H9 (cell line): Measurements from ENCODE around the gene TAGLN2. TPM values are rescaled to one million over a fixed set of nuclear protein-coding genes. Genes with fewer than 3 reads are reported as not detected.

Source experiments
- DNase-seq: peaks from one replicate; pipeline ENCODE4 v3.0.0-alpha.2; 2017
- H2AFZ ChIP-seq: one replicate; pipeline ENCODE4 v1.6.1; 2013; ENCODE audit warnings: mild to moderate bottlenecking, low read length, control low read depth, moderate library complexity
- H2AK5ac ChIP-seq: 2 replicates; pipeline ENCODE4 v1.6.1; 2013; ENCODE audit warnings: low read length, control low read depth, mixed read lengths; ENCODE audit not compliant: insufficient read length
- H2BK120ac ChIP-seq: one replicate; pipeline ENCODE4 v1.6.1; 2013; ENCODE audit warnings: low read depth, mild to moderate bottlenecking, low read length, control low read depth, inconsistent platforms; ENCODE audit not compliant: poor library complexity, severe bottlenecking
- H2BK12ac ChIP-seq: 2 replicates; pipeline ENCODE4 v1.6.1; 2013; ENCODE audit warnings: low read length, control low read depth, mixed read lengths, low read depth; ENCODE audit not compliant: insufficient read length
- H2BK15ac ChIP-seq: 2 replicates; pipeline ENCODE4 v1.6.1; 2013; ENCODE audit warnings: low read depth, low read length, control low read depth
- H2BK20ac ChIP-seq: one replicate; pipeline ENCODE4 v1.6.1; 2013; ENCODE audit warnings: low read depth, mild to moderate bottlenecking, low read length, control low read depth, inconsistent platforms; ENCODE audit not compliant: poor library complexity, severe bottlenecking
- H2BK5ac ChIP-seq: 2 replicates; pipeline ENCODE4 v1.6.1; 2013; ENCODE audit warnings: low read length, control low read depth, mixed read lengths; ENCODE audit not compliant: insufficient read length
- H3K14ac ChIP-seq: 2 replicates; pipeline ENCODE4 v1.6.1; 2013; ENCODE audit warnings: low read length, control low read depth; ENCODE audit not compliant: insufficient read depth
- H3K18ac ChIP-seq: 2 replicates; pipeline ENCODE4 v1.6.1; 2013; ENCODE audit warnings: low read depth, mild to moderate bottlenecking, mixed read lengths, low read length, control low read depth; ENCODE audit not compliant: insufficient read length
- H3K23ac ChIP-seq: 2 replicates; pipeline ENCODE4 v1.6.1; 2013; ENCODE audit warnings: low read length, control low read depth, mixed read lengths, low read depth; ENCODE audit not compliant: insufficient read length
- H3K23me2 ChIP-seq: 2 replicates; pipeline ENCODE4 v1.6.1; 2013; ENCODE audit warnings: low read depth, mild to moderate bottlenecking, mixed read lengths, low read length, control low read depth; ENCODE audit not compliant: insufficient read length, poor library complexity, severe bottlenecking
- H3K27ac ChIP-seq: 2 replicates; pipeline ENCODE4 v1.5.1; 2013; ENCODE audit warnings: low read length, control low read depth, mixed read lengths, low read depth; ENCODE audit not compliant: insufficient read length
- H3K27me3 ChIP-seq: 2 replicates; pipeline ENCODE4 v1.6.1; 2013; ENCODE audit warnings: low read length, control low read depth, inconsistent platforms; ENCODE audit not compliant: insufficient read depth
- H3K4ac ChIP-seq: 2 replicates; pipeline ENCODE4 v1.6.1; 2013; ENCODE audit warnings: low read depth, mild to moderate bottlenecking, control low read depth, inconsistent platforms, low read length, moderate library complexity
- H3K4me1 ChIP-seq: 2 replicates; pipeline ENCODE4 v1.6.1; 2013; ENCODE audit warnings: low read length, control low read depth, inconsistent platforms; ENCODE audit not compliant: insufficient read depth
- H3K4me2 ChIP-seq: 2 replicates; pipeline ENCODE4 v1.6.1; 2013; ENCODE audit warnings: low read length, control low read depth, mixed read lengths; ENCODE audit not compliant: insufficient read length, insufficient read depth
- H3K56ac ChIP-seq: 2 replicates; pipeline ENCODE4 v1.6.1; 2013; ENCODE audit warnings: low read depth, mild to moderate bottlenecking, mixed read lengths, low read length, control low read depth; ENCODE audit not compliant: insufficient read length
- H3K79me1 ChIP-seq: 2 replicates; pipeline ENCODE4 v1.6.1; 2013; ENCODE audit warnings: low read depth, mild to moderate bottlenecking, moderate library complexity, low read length, control low read depth, inconsistent platforms; ENCODE audit not compliant: insufficient read depth, poor library complexity, severe bottlenecking
- H3K79me2 ChIP-seq: 2 replicates; pipeline ENCODE4 v1.6.1; 2013; ENCODE audit warnings: low read length, control low read depth, inconsistent platforms; ENCODE audit not compliant: insufficient read depth
- H3K9ac ChIP-seq: 2 replicates; pipeline ENCODE4 v1.6.1; 2013; ENCODE audit warnings: low read length, control low read depth, mixed read lengths; ENCODE audit not compliant: insufficient read length; ENCODE audit errors: extremely low read depth
- H3K9me3 ChIP-seq: one replicate; pipeline ENCODE4 v1.6.1; 2013; ENCODE audit warnings: low read depth, low read length, inconsistent platforms; ENCODE audit not compliant: control insufficient read depth
- H3T11ph ChIP-seq: one replicate; pipeline ENCODE4 v1.6.1; 2013; ENCODE audit warnings: mild to moderate bottlenecking, low read length, control low read depth, inconsistent platforms
- H4K20me1 ChIP-seq: one replicate; pipeline ENCODE4 v1.6.1; 2013; ENCODE audit not compliant: control insufficient read depth, insufficient read length, insufficient read depth
- H4K5ac ChIP-seq: 2 replicates; pipeline ENCODE4 v1.6.1; 2013; ENCODE audit warnings: low read depth, mild to moderate bottlenecking, mixed read lengths, low read length, control low read depth; ENCODE audit not compliant: insufficient read length
- H4K8ac ChIP-seq: replicated peaks from 2 replicates; pipeline ENCODE4 v1.6.1; 2013; ENCODE audit warnings: low read length, control low read depth, mixed read lengths, low read depth; ENCODE audit not compliant: insufficient read length
- H4K91ac ChIP-seq: 2 replicates; pipeline ENCODE4 v1.6.1; 2013; ENCODE audit warnings: low read depth, mild to moderate bottlenecking, moderate library complexity, mixed read lengths, low read length, control low read depth; ENCODE audit not compliant: insufficient read length
- H3K27ac Mint-ChIP-seq, 3 experiments: 2 replicates in 2 of 3; 3 replicates in 1 of 3; pipeline ENCODE4 v1.8.0; 2020 to 2021; ENCODE audit warnings: mixed read lengths in 3 of 3, mild to moderate bottlenecking in 1 of 3, moderate library complexity in 1 of 3
- H3K27me3 Mint-ChIP-seq: 2 replicates; pipeline ENCODE4 v1.8.0; 2021; ENCODE audit warnings: low read depth, mild to moderate bottlenecking, moderate library complexity, mixed read lengths
- H3K36me3 Mint-ChIP-seq, 3 experiments: 2 replicates in 2 of 3; 3 replicates in 1 of 3; pipeline ENCODE4 v1.8.0; 2020 to 2021; ENCODE audit warnings: low read depth in 3 of 3, mixed read lengths in 3 of 3; ENCODE audit not compliant: insufficient read depth in 1 of 3
- H3K4me1 Mint-ChIP-seq, 2 experiments: 2 replicates each; pipeline ENCODE4 v1.8.0; 2020; ENCODE audit warnings: mixed read lengths in 2 of 2
- H3K4me3 Mint-ChIP-seq, 2 experiments: 2 replicates in 1 of 2; 3 replicates in 1 of 2; pipeline ENCODE4 v1.8.0; 2020 to 2021; ENCODE audit warnings: mild to moderate bottlenecking in 2 of 2, mixed read lengths in 2 of 2, moderate library complexity in 1 of 2
- H3K9me3 Mint-ChIP-seq, 2 experiments: 2 replicates in 1 of 2; 3 replicates in 1 of 2; pipeline ENCODE4 v1.8.0; 2020; ENCODE audit warnings: mild to moderate bottlenecking in 2 of 2, mixed read lengths in 2 of 2, moderate library complexity in 1 of 2
- WGBS: extraction: QIAGEN DNeasy Blood & Tissue Kit; methylation state at CpG from one replicate; pipeline ENCODE4 v1.1.7; 2013; ENCODE audit warnings: missing lambda C conversion rate, low lambda C conversion rate, mixed read lengths; ENCODE audit not compliant: insufficient read length; ENCODE audit errors: extremely low coverage; 5-methylcytosine and 5-hydroxymethylcytosine counted together
- total RNA-seq: library from RNA; stranded (reverse); gene quantifications from 2 replicates; pipeline ENCODE4 v1.2.1, GENCODE V29; 2021
- TF ChIP-seq, protein P1 (sequence below): fragments of 200-600 bp; sonication (generic); conservative IDR thresholded peaks from 3 replicates; pipeline ENCODE4 v1.8.0; 2021; ENCODE audit warnings: antibody characterized with exemption, mild to moderate bottlenecking

TAGLN2 gene
- total RNA-seq, 1 experiment from 2014 or later: 76.7 TPM

DNA sequence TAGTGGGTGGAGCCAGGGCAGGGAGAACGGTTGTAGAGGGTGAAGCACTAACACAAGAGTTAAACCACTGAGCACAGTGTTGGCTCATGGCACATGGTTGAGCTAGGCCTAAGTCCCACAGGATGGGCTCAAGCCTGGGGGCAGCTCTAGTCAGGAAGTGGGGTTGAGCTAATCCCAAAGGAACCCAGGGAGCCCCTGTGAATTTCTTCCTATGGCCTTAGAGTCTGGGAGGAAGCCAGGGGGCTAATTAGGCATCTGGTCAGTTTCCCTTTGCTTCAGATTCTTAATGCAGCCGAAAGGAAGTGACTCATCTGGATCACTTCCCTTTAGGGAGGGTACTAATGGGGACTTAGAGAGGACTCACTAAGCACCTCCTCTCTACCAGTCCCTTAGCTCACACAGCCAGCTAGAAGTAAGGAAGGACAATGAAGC lies 35.5 kb downstream of the TAGLN2 start:
- no peaks in the 10 kb centered on the region for H3K9me3 ChIP-seq
- H4K20me1 ChIP-seq: no peaks in the 10 kb centered on the region
- no peak overlapping the region for H3K18ac ChIP-seq
- no peak overlapping the region for H2BK20ac ChIP-seq
- Mint-ChIP-seq H3K9me3 (no peaks in the 10 kb centered on the region), H3K4me3 (no peak overlapping the region), H3K27me3 (peaks cover 2% of the 10 kb centered on the region; the same call in 1 of the 2 replicates), H3K4me1 (peaks cover 11% of the 10 kb centered on the region in 2 experiments), H3K27ac (no peak overlapping the region), H3K36me3 (no peaks in the 10 kb centered on the region)
- H3K14ac ChIP-seq: no peak overlapping the region
- no peak overlapping the region for H2BK120ac ChIP-seq
- H4K8ac ChIP-seq: no peak overlapping the region
- H3K23ac ChIP-seq: no peak overlapping the region
- no peak for DNase-seq
- H3T11ph ChIP-seq: no peak overlapping the region
- H2BK12ac ChIP-seq: no peak overlapping the region
- H2AK5ac ChIP-seq: no peak overlapping the region
- H4K5ac ChIP-seq: no peak overlapping the region
- H3K27me3 ChIP-seq: no peaks in the 10 kb centered on the region
- no peak overlapping the region for H2AFZ ChIP-seq
- no CpG with 5 or more reads among the region's 2 CpGs for WGBS
- no peak overlapping the region for H2BK5ac ChIP-seq
- H3K79me1 ChIP-seq: no peaks in the 10 kb centered on the region
- no peaks in the 10 kb centered on the region for H3K4me1 ChIP-seq
- H3K4me2 ChIP-seq: no peak overlapping the region
- no peaks in the 10 kb centered on the region for H3K79me2 ChIP-seq
- H3K23me2 ChIP-seq: no peaks in the 10 kb centered on the region
- no peak overlapping the region for H3K27ac ChIP-seq
- no peak overlapping the region for H3K9ac ChIP-seq
- H3K56ac ChIP-seq: no peak overlapping the region
- no peak overlapping the region for H3K4ac ChIP-seq
- TF ChIP-seq, protein P1, sequence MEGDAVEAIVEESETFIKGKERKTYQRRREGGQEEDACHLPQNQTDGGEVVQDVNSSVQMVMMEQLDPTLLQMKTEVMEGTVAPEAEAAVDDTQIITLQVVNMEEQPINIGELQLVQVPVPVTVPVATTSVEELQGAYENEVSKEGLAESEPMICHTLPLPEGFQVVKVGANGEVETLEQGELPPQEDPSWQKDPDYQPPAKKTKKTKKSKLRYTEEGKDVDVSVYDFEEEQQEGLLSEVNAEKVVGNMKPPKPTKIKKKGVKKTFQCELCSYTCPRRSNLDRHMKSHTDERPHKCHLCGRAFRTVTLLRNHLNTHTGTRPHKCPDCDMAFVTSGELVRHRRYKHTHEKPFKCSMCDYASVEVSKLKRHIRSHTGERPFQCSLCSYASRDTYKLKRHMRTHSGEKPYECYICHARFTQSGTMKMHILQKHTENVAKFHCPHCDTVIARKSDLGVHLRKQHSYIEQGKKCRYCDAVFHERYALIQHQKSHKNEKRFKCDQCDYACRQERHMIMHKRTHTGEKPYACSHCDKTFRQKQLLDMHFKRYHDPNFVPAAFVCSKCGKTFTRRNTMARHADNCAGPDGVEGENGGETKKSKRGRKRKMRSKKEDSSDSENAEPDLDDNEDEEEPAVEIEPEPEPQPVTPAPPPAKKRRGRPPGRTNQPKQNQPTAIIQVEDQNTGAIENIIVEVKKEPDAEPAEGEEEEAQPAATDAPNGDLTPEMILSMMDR: no peak
- H2BK15ac ChIP-seq: no peak overlapping the region
- no peak overlapping the region for H4K91ac ChIP-seq
